ENCODE measurements around the gene ZFAND3. TPM values are rescaled to one million over a fixed set of nuclear protein-coding genes. Genes with fewer than 3 reads are reported as not detected.

The ZFAND3 gene
- total and polyA plus RNA-seq, 2 donors (not counting 1 experiment from before 2014, with no cell fraction given) = 21.5 to 40.8 TPM

GRCh38 chr6:37982317-37982716 lies 162.8 kb downstream of the ZFAND3 start:
- Histone ChIP-seq H3K4me3 (replicated peaks in 1 of 4; ENCODE audit: control extremely low read depth in 1 of 4, insufficient read depth in 1 of 4, low read depth in 3 of 4, low read length in 4 of 4) (no peak overlapping the region), H3K36me3 (ENCODE audit: control insufficient read depth, insufficient read depth, low read length) (no peaks in the 10 kb centered on the region), H3K9ac (ENCODE audit: insufficient read depth, low read length) (no peak overlapping the region), H3K4me1 (ENCODE audit: control insufficient read depth, extremely low read depth, insufficient read depth, low read length) (peaks cover 1% of the 10 kb centered on the region), H4K20me1 (ENCODE audit: control insufficient read depth, extremely low read depth, insufficient read depth, low read length) (peaks cover 3% of the 10 kb centered on the region), H3K27me3 (ENCODE audit: control insufficient read depth, insufficient read depth, low read length) (no peaks in the 10 kb centered on the region), H3K27ac (ENCODE audit: insufficient read depth, low read length) (no peak overlapping the region), H3K9me3 (ENCODE audit: control insufficient read depth, insufficient read depth, low read depth, low read length) (no peaks in the 10 kb centered on the region), H3K4me2 (ENCODE audit: extremely low read depth, insufficient read depth, low read length) (no peak overlapping the region), H3K79me2 (ENCODE audit: control insufficient read depth, insufficient read depth, low read length) (peaks cover 51% of the 10 kb centered on the region), H2AFZ (ENCODE audit: low read length) (no peak overlapping the region)
- no peak for DNase-seq (ENCODE audit: low read depth in 2 of 2)
- TF ChIP-seq, protein P1, sequence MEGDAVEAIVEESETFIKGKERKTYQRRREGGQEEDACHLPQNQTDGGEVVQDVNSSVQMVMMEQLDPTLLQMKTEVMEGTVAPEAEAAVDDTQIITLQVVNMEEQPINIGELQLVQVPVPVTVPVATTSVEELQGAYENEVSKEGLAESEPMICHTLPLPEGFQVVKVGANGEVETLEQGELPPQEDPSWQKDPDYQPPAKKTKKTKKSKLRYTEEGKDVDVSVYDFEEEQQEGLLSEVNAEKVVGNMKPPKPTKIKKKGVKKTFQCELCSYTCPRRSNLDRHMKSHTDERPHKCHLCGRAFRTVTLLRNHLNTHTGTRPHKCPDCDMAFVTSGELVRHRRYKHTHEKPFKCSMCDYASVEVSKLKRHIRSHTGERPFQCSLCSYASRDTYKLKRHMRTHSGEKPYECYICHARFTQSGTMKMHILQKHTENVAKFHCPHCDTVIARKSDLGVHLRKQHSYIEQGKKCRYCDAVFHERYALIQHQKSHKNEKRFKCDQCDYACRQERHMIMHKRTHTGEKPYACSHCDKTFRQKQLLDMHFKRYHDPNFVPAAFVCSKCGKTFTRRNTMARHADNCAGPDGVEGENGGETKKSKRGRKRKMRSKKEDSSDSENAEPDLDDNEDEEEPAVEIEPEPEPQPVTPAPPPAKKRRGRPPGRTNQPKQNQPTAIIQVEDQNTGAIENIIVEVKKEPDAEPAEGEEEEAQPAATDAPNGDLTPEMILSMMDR (conservative IDR thresholded peaks at IDR 0.05 in 1 of 2, IDR thresholded peaks at IDR 0.05 in 1 of 2; ENCODE audit: low read depth in 1 of 2, low read length in 2 of 2) = no peak
- no peak for TF ChIP-seq EZH2 (IDR thresholded peaks at IDR 0.05; ENCODE audit: low read length, missing control alignments)

- H3K79me2 ChIP-seq (ENCODE audit: control insufficient read depth, insufficient read depth, low read length) = peaks cover 46% of the 10 kb centered on the region
- H3K9me3 ChIP-seq (ENCODE audit: control insufficient read depth, insufficient read depth, low read depth, low read length) = no peaks in the 10 kb centered on the region
- H2AFZ ChIP-seq (ENCODE audit: low read length) = no peak overlapping the region
- no peak for DNase-seq (ENCODE audit: low read depth in 2 of 2)
- peaks cover 12% of the 10 kb centered on the region for H3K4me1 ChIP-seq (ENCODE audit: control insufficient read depth, extremely low read depth, insufficient read depth, low read length)
- no peak for TF ChIP-seq EZH2 (IDR thresholded peaks at IDR 0.05; ENCODE audit: low read length, missing control alignments)
- TF ChIP-seq, protein P1 (conservative IDR thresholded peaks at IDR 0.05 in 1 of 2, IDR thresholded peaks at IDR 0.05 in 1 of 2; ENCODE audit: low read depth in 1 of 2, low read length in 2 of 2) = no peak
- no peak overlapping the region for H3K27ac ChIP-seq (ENCODE audit: insufficient read depth, low read length)
- no peak overlapping the region for H3K4me2 ChIP-seq (ENCODE audit: extremely low read depth, insufficient read depth, low read length)
- H3K4me3 ChIP-seq (replicated peaks in 1 of 4; ENCODE audit: control extremely low read depth in 1 of 4, insufficient read depth in 1 of 4, low read depth in 3 of 4, low read length in 4 of 4) = no peak overlapping the region
- H3K9ac ChIP-seq (ENCODE audit: insufficient read depth, low read length) = no peak overlapping the region
- H3K36me3 ChIP-seq (ENCODE audit: control insufficient read depth, insufficient read depth, low read length) = no peaks in the 10 kb centered on the region
- H4K20me1 ChIP-seq (ENCODE audit: control insufficient read depth, extremely low read depth, insufficient read depth, low read length) = peaks cover 7% of the 10 kb centered on the region
- no peaks in the 10 kb centered on the region for H3K27me3 ChIP-seq (ENCODE audit: control insufficient read depth, insufficient read depth, low read length)
These were observed 164.4 kb downstream of the ZFAND3 start for GRCh38 chr6:37983720-37984501.

DNA sequence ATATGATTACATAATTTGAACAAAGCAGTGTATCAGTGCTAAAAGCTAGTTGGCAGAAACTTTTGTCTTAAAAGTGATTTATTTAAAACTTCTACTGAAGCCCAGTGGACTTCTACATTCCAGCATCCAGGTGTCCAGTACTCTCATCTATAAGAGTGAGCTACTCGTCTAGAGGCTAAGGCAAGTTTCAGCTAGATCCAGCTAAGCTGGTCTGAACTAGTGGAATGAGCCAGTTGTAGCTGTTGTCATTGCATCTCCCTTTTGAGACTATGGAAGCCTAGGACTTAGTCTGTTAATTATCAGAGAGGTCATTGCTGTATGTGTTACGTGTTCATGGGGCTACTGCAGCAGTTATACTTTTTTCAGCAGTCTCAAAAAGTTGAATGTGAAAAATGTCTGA lies 165.1 kb downstream of the ZFAND3 start:
- peaks cover 12% of the 10 kb centered on the region for H3K4me1 ChIP-seq (ENCODE audit: control insufficient read depth, extremely low read depth, insufficient read depth, low read length)
- no peak overlapping the region for H3K4me3 ChIP-seq (replicated peaks in 1 of 4; ENCODE audit: control extremely low read depth in 1 of 4, insufficient read depth in 1 of 4, low read depth in 3 of 4, low read length in 4 of 4)
- peaks cover 7% of the 10 kb centered on the region for H4K20me1 ChIP-seq (ENCODE audit: control insufficient read depth, extremely low read depth, insufficient read depth, low read length)
- no peak for DNase-seq (ENCODE audit: low read depth in 2 of 2)
- TF ChIP-seq, protein P1 (conservative IDR thresholded peaks at IDR 0.05 in 1 of 2, IDR thresholded peaks at IDR 0.05 in 1 of 2; ENCODE audit: low read depth in 1 of 2, low read length in 2 of 2) = no peak
- no peak for TF ChIP-seq EZH2 (IDR thresholded peaks at IDR 0.05; ENCODE audit: low read length, missing control alignments)
- no peak overlapping the region for H3K9ac ChIP-seq (ENCODE audit: insufficient read depth, low read length)
- H3K27ac ChIP-seq (ENCODE audit: insufficient read depth, low read length) = no peak overlapping the region
- H3K79me2 ChIP-seq (ENCODE audit: control insufficient read depth, insufficient read depth, low read length) = peaks cover 47% of the 10 kb centered on the region
- H3K9me3 ChIP-seq (ENCODE audit: control insufficient read depth, insufficient read depth, low read depth, low read length) = no peaks in the 10 kb centered on the region
- no peak overlapping the region for H2AFZ ChIP-seq (ENCODE audit: low read length)
- no peak overlapping the region for H3K4me2 ChIP-seq (ENCODE audit: extremely low read depth, insufficient read depth, low read length)
- no peaks in the 10 kb centered on the region for H3K36me3 ChIP-seq (ENCODE audit: control insufficient read depth, insufficient read depth, low read length)
- no peaks in the 10 kb centered on the region for H3K27me3 ChIP-seq (ENCODE audit: control insufficient read depth, insufficient read depth, low read length)

Data from fibroblast of lung (primary cell).